HEK293 (cell line): ENCODE results near the gene ACBD3.

ENCODE experiments used
- KLF8 ChIP-seq: fragments of 450-650 bp; formaldehyde crosslinking; IDR thresholded peaks from 2 replicates; pipeline ENCODE4 v1.5.1; 2016; ENCODE audit warnings: missing biosample characterization, missing genetic modification characterization
- PRDM10 ChIP-seq: fragments of 450-650 bp; formaldehyde crosslinking; IDR thresholded peaks from 2 replicates; pipeline ENCODE4 v1.5.1; 2016; ENCODE audit warnings: missing biosample characterization, missing genetic modification characterization
- RBAK ChIP-seq: fragments of 450-650 bp; formaldehyde crosslinking; IDR thresholded peaks from 2 replicates; pipeline ENCODE4 v1.5.1; 2016; ENCODE audit warnings: missing biosample characterization, missing genetic modification characterization
- TCF7L2 ChIP-seq: IDR thresholded peaks from 2 replicates; pipeline ENCODE4 v1.6.1; 2011; ENCODE audit warnings: low read depth, mild to moderate bottlenecking, inconsistent platforms, low read length, moderate library complexity, borderline replicate concordance
- WT1 ChIP-seq: fragments of 450-650 bp; formaldehyde crosslinking; IDR thresholded peaks from 2 replicates; pipeline ENCODE4 v1.5.1; 2016; ENCODE audit warnings: missing biosample characterization, missing genetic modification characterization
- YY1 ChIP-seq: fragments of 450-650 bp; formaldehyde crosslinking; IDR thresholded peaks from 2 replicates; pipeline ENCODE4 v1.5.1; 2018; ENCODE audit warnings: missing biosample characterization, missing genetic modification characterization
- ZBTB10 ChIP-seq: fragments of 450-650 bp; formaldehyde crosslinking; IDR thresholded peaks from 2 replicates; pipeline ENCODE4 v1.5.1; 2016; ENCODE audit warnings: missing biosample characterization, missing genetic modification characterization
- ZBTB21 ChIP-seq: fragments of 450-650 bp; formaldehyde crosslinking; IDR thresholded peaks from 2 replicates; pipeline ENCODE4 v1.5.1; 2017; ENCODE audit warnings: missing biosample characterization, missing genetic modification characterization
- ZFP3 ChIP-seq: fragments of 450-650 bp; formaldehyde crosslinking; IDR thresholded peaks from 2 replicates; pipeline ENCODE4 v1.5.1; 2016; ENCODE audit warnings: low read depth, missing biosample characterization, missing genetic modification characterization
- ZNF112 ChIP-seq: fragments of 450-650 bp; formaldehyde crosslinking; IDR thresholded peaks from 2 replicates; pipeline ENCODE4 v1.5.0; 2017; ENCODE audit warnings: missing biosample characterization, missing genetic modification characterization
- ZNF114 ChIP-seq: fragments of 450-650 bp; formaldehyde crosslinking; IDR thresholded peaks from 2 replicates; pipeline ENCODE4 v1.5.0; 2017; ENCODE audit warnings: missing biosample characterization, missing genetic modification characterization
- ZNF148 ChIP-seq: fragments of 450-650 bp; formaldehyde crosslinking; IDR thresholded peaks from 2 replicates; pipeline ENCODE4 v1.5.0; 2017; ENCODE audit warnings: missing biosample characterization, missing genetic modification characterization, borderline replicate concordance
- ZNF280D ChIP-seq: fragments of 450-650 bp; formaldehyde crosslinking; IDR thresholded peaks from 2 replicates; pipeline ENCODE4 v1.5.1; 2016; ENCODE audit warnings: missing biosample characterization, missing genetic modification characterization
- ZNF311 ChIP-seq: fragments of 450-650 bp; formaldehyde crosslinking; IDR thresholded peaks from 2 replicates; pipeline ENCODE4 v1.5.1; 2017; ENCODE audit warnings: missing biosample characterization, missing genetic modification characterization, borderline replicate concordance
- ZNF366 ChIP-seq: fragments of 450-650 bp; formaldehyde crosslinking; conservative IDR thresholded peaks from 2 replicates; pipeline ENCODE4 v1.5.1; 2016; ENCODE audit warnings: missing biosample characterization, missing genetic modification characterization
- ZNF423 ChIP-seq: fragments of 450-650 bp; formaldehyde crosslinking; IDR thresholded peaks from 2 replicates; pipeline ENCODE4 v1.5.1; 2016; ENCODE audit warnings: missing biosample characterization, missing genetic modification characterization
- ZNF426 ChIP-seq: fragments of 450-650 bp; formaldehyde crosslinking; IDR thresholded peaks from 2 replicates; pipeline ENCODE4 v1.5.1; 2017; ENCODE audit warnings: missing biosample characterization, missing genetic modification characterization, mild to moderate bottlenecking, inconsistent platforms, moderate library complexity
- ZNF514 ChIP-seq: fragments of 450-650 bp; formaldehyde crosslinking; IDR thresholded peaks from 2 replicates; pipeline ENCODE4 v1.5.1; 2016; ENCODE audit warnings: missing biosample characterization, missing genetic modification characterization
- ZNF621 ChIP-seq: fragments of 450-650 bp; formaldehyde crosslinking; IDR thresholded peaks from 2 replicates; pipeline ENCODE4 v1.5.1; 2017; ENCODE audit warnings: missing biosample characterization, missing genetic modification characterization
- ZNF639 ChIP-seq: fragments of 450-650 bp; formaldehyde crosslinking; IDR thresholded peaks from 2 replicates; pipeline ENCODE4 v1.5.1; 2016; ENCODE audit warnings: missing biosample characterization, missing genetic modification characterization
- ZNF660 ChIP-seq: fragments of 450-650 bp; IDR thresholded peaks from 2 replicates; pipeline ENCODE4 v1.5.1; 2018; ENCODE audit warnings: missing biosample characterization, mild to moderate bottlenecking, missing genetic modification characterization
- ZNF776 ChIP-seq: fragments of 450-650 bp; formaldehyde crosslinking; IDR thresholded peaks from 2 replicates; pipeline ENCODE4 v1.5.0; 2017; ENCODE audit warnings: missing biosample characterization, missing genetic modification characterization, borderline replicate concordance
- ZSCAN5A ChIP-seq: fragments of 450-650 bp; formaldehyde crosslinking; IDR thresholded peaks from 2 replicates; pipeline ENCODE4 v1.5.1; 2016; ENCODE audit warnings: missing biosample characterization, missing genetic modification characterization

The ACBD3 gene

GRCh38 chr1:226186124-226187018, at the start of gene ACBD3 (continued):
- TF ChIP-seq ZNF426 (no peak), ZNF514 (no peak), ZBTB10 (tag by site-specific recombination) (peak; percentile 93), ZNF112 (no peak), ZNF148 (tag by site-specific recombination) (no peak), ZNF776 (tag by site-specific recombination) (no peak), ZNF366 (tag by site-specific recombination) (no peak), ZNF423 (tag by site-specific recombination) (peak; percentile 65), PRDM10 (peak; percentile 92), ZFP3 (no peak), ZNF280D (tag by site-specific recombination) (peak; percentile 70; the same call in 1 of the 2 replicates), RBAK (tag by site-specific recombination) (no peak), ZNF311 (no peak), ZNF621 (tag by site-specific recombination) (no peak), KLF8 (tag by site-specific recombination) (peak; percentile 91), ZNF114 (tag by site-specific recombination) (no peak), ZNF639 (peak; percentile 90), ZNF660 (peak; percentile 66; the same call in 1 of the 2 replicates), ZSCAN5A (tag by site-specific recombination) (peak; percentile 71; the same call in 1 of the 2 replicates), YY1 (peak; percentile 88; the same call in 1 of the 2 replicates), ZBTB21 (tag by site-specific recombination) (peak; percentile 40; the same call in 1 of the 2 replicates), TCF7L2 (no peak; the same call in 1 of the 2 replicates), WT1 (tag by site-specific recombination) (peak; percentile 87)
